ENCODE results near the gene PBX1.
"Not testable (repeated sequence)": the region's sequence is repeated elsewhere in the genome, so short reads cannot be mapped to it uniquely, and the experiment has no call there.

The PBX1 gene

GRCh38 chr1:164592634-164593033, 33.6 kb downstream of the PBX1 start:
- no peak for DNase-seq

GRCh38 chr1:164595212-164595611, 36.2 kb downstream of the PBX1 start:
- DNase-seq = no peak

GRCh38 chr1:164596172-164596571, 37.2 kb downstream of the PBX1 start:
- no peak for DNase-seq

GRCh38 chr1:164598719-164599118, 39.7 kb downstream of the PBX1 start:
- no peak for DNase-seq

- no peak for DNase-seq
Observed at GRCh38 chr1:164599272-164599671, 40.3 kb downstream of the PBX1 start.

- DNase-seq = no peak
Observed at GRCh38 chr1:164601399-164602100, 42.6 kb downstream of the PBX1 start.

- DNase-seq = no peak
Observed at GRCh38 chr1:164602101-164602422, 43.1 kb downstream of the PBX1 start.

GRCh38 chr1:164602480-164603093, 43.6 kb downstream of the PBX1 start:
- DNase-seq = no peak

- not testable (repeated sequence) for DNase-seq
Observed at GRCh38 chr1:164603805-164604204, 44.8 kb downstream of the PBX1 start.

GRCh38 chr1:164604541-164604940, 45.6 kb downstream of the PBX1 start:
- no peak for DNase-seq

GRCh38 chr1:164605254-164606091, 46.5 kb downstream of the PBX1 start:
- DNase-seq = no peak

GRCh38 chr1:164607351-164607750, 48.4 kb downstream of the PBX1 start:
- no peak for DNase-seq

- no peak for DNase-seq
Observed at GRCh38 chr1:164608651-164609057, 49.7 kb downstream of the PBX1 start.

GRCh38 chr1:164609089-164609488, 50.1 kb downstream of the PBX1 start:
- DNase-seq = no peak

GRCh38 chr1:164610538-164611222, 51.7 kb downstream of the PBX1 start:
- no peak for DNase-seq

- DNase-seq = no peak
Observed at GRCh38 chr1:164611754-164612642, 53.0 kb downstream of the PBX1 start.

- DNase-seq = no peak
Observed at GRCh38 chr1:164613176-164613575, 54.2 kb downstream of the PBX1 start.

- DNase-seq = no peak
Observed at GRCh38 chr1:164614316-164614715, 55.3 kb downstream of the PBX1 start.

GRCh38 chr1:164617377-164618201, 58.6 kb downstream of the PBX1 start:
- no peak for DNase-seq

GRCh38 chr1:164618202-164618564, 59.2 kb downstream of the PBX1 start:
- no peak for DNase-seq

GRCh38 chr1:164619006-164619784, 60.2 kb downstream of the PBX1 start:
- no peak for DNase-seq
